Dendritic cell treated with granulocyte-macrophage colony-stimulating factor and Interleukin-4, amounts not matched to agents 40 ng/mL and 50 ng/mL, for 4 days (primary cell): ENCODE measurements around the gene DPRX.

Source experiments
- H3K27ac Mint-ChIP-seq: one replicate; pipeline ENCODE4 v1.8.0; 2022; ENCODE audit warnings: mild to moderate bottlenecking, mixed read lengths
- H3K27me3 Mint-ChIP-seq: one replicate; pipeline ENCODE4 v1.8.0; 2022; ENCODE audit warnings: mild to moderate bottlenecking, mixed read lengths
- H3K36me3 Mint-ChIP-seq: one replicate; pipeline ENCODE4 v1.8.0; 2022; ENCODE audit warnings: low read depth, mixed read lengths
- H3K4me1 Mint-ChIP-seq: one replicate; pipeline ENCODE4 v1.8.0; 2022; ENCODE audit warnings: low read depth, mixed read lengths
- H3K4me3 Mint-ChIP-seq: one replicate; pipeline ENCODE4 v1.8.0; 2022; ENCODE audit warnings: mild to moderate bottlenecking, moderate library complexity, mixed read lengths
- H3K9me3 Mint-ChIP-seq: one replicate; pipeline ENCODE4 v1.8.0; 2022; ENCODE audit warnings: mixed read lengths
- intact Hi-C: fragments of 100-400 bp; cut with micrococcal nuclease; formaldehyde crosslinking; loops from one replicate; pipeline ENCODE4 v1.15.0; 2022

DPRX gene

GRCh38 chr19:53624771-53625545 lies 6.8 kb upstream of the DPRX start:
- H3K27ac Mint-ChIP-seq: no peak overlapping the region
- H3K36me3 Mint-ChIP-seq: no peaks in the 10 kb centered on the region
- H3K9me3 Mint-ChIP-seq: no peaks in the 10 kb centered on the region
- peaks cover 2% of the 10 kb centered on the region for H3K27me3 Mint-ChIP-seq
- peaks cover 8% of the 10 kb centered on the region for H3K4me1 Mint-ChIP-seq
- H3K4me3 Mint-ChIP-seq: no peak overlapping the region
- intact Hi-C loops: no loop called here

GRCh38 chr19:53626486-53626885 lies 5.3 kb upstream of the DPRX start:
- H3K9me3 Mint-ChIP-seq: no peaks in the 10 kb centered on the region
- intact Hi-C loops: no loop called here
- peaks cover 8% of the 10 kb centered on the region for H3K4me1 Mint-ChIP-seq
- no peak overlapping the region for H3K27ac Mint-ChIP-seq
- H3K4me3 Mint-ChIP-seq: no peak overlapping the region
- H3K27me3 Mint-ChIP-seq: peaks cover 2% of the 10 kb centered on the region
- H3K36me3 Mint-ChIP-seq: no peaks in the 10 kb centered on the region

- no peaks in the 10 kb centered on the region for H3K9me3 Mint-ChIP-seq
- peaks cover 6% of the 10 kb centered on the region for H3K4me1 Mint-ChIP-seq
- no peak overlapping the region for H3K4me3 Mint-ChIP-seq
- peaks cover 2% of the 10 kb centered on the region for H3K27me3 Mint-ChIP-seq
- no peaks in the 10 kb centered on the region for H3K36me3 Mint-ChIP-seq
- no peak overlapping the region for H3K27ac Mint-ChIP-seq
- intact Hi-C loops: no loop called here
Observed at GRCh38 chr19:53626976-53627375, 4.8 kb upstream of the DPRX start.

GRCh38 chr19:53634768-53635167 lies 3.0 kb downstream of the DPRX start:
- H3K4me3 Mint-ChIP-seq: no peak overlapping the region
- H3K36me3 Mint-ChIP-seq: no peaks in the 10 kb centered on the region
- intact Hi-C loops: no loop called here
- H3K27ac Mint-ChIP-seq: no peak overlapping the region
- no peaks in the 10 kb centered on the region for H3K4me1 Mint-ChIP-seq
- H3K27me3 Mint-ChIP-seq: no peaks in the 10 kb centered on the region
- H3K9me3 Mint-ChIP-seq: no peaks in the 10 kb centered on the region

GRCh38 chr19:53639471-53639870 lies 7.7 kb downstream of the DPRX start:
- Mint-ChIP-seq H3K27me3 (no peaks in the 10 kb centered on the region), H3K9me3 (no peaks in the 10 kb centered on the region), H3K36me3 (no peaks in the 10 kb centered on the region), H3K27ac (no peak overlapping the region), H3K4me3 (no peak overlapping the region), H3K4me1 (no peaks in the 10 kb centered on the region)
- intact Hi-C loops: no loop called here

- Mint-ChIP-seq H3K27ac (no peak overlapping the region), H3K27me3 (no peaks in the 10 kb centered on the region), H3K9me3 (peaks cover 5% of the 10 kb centered on the region), H3K4me3 (no peak overlapping the region), H3K4me1 (no peaks in the 10 kb centered on the region), H3K36me3 (no peaks in the 10 kb centered on the region)
- intact Hi-C loops: no loop called here
Observed at GRCh38 chr19:53642381-53643099, 10.7 kb downstream of the DPRX start.

GRCh38 chr19:53644061-53644816 lies 12.4 kb downstream of the DPRX start:
- Mint-ChIP-seq H3K4me3 (no peak overlapping the region), H3K36me3 (no peaks in the 10 kb centered on the region), H3K9me3 (peaks cover 20% of the 10 kb centered on the region), H3K27me3 (no peaks in the 10 kb centered on the region), H3K4me1 (no peaks in the 10 kb centered on the region), H3K27ac (no peak overlapping the region)
- intact Hi-C loops: no loop called here

- Mint-ChIP-seq H3K27me3 (no peaks in the 10 kb centered on the region), H3K4me1 (no peaks in the 10 kb centered on the region), H3K27ac (no peak overlapping the region), H3K9me3 (peaks cover 39% of the 10 kb centered on the region), H3K36me3 (no peaks in the 10 kb centered on the region), H3K4me3 (no peak overlapping the region)
- intact Hi-C loops: no loop called here
Observed at GRCh38 chr19:53646144-53646543, 14.3 kb downstream of the DPRX start.

GRCh38 chr19:53647350-53647749 lies 15.6 kb downstream of the DPRX start:
- intact Hi-C loops: no loop called here
- H3K27me3 Mint-ChIP-seq: no peaks in the 10 kb centered on the region
- H3K4me1 Mint-ChIP-seq: no peaks in the 10 kb centered on the region
- H3K36me3 Mint-ChIP-seq: no peaks in the 10 kb centered on the region
- peaks cover 39% of the 10 kb centered on the region for H3K9me3 Mint-ChIP-seq
- no peak overlapping the region for H3K27ac Mint-ChIP-seq
- H3K4me3 Mint-ChIP-seq: no peak overlapping the region

- no peaks in the 10 kb centered on the region for H3K27me3 Mint-ChIP-seq
- H3K4me1 Mint-ChIP-seq: no peaks in the 10 kb centered on the region
- no peak overlapping the region for H3K27ac Mint-ChIP-seq
- H3K9me3 Mint-ChIP-seq: peaks cover 43% of the 10 kb centered on the region
- no peak overlapping the region for H3K4me3 Mint-ChIP-seq
- intact Hi-C loops: no loop called here
- no peaks in the 10 kb centered on the region for H3K36me3 Mint-ChIP-seq
Observed at GRCh38 chr19:53647792-53648191, 16.0 kb downstream of the DPRX start.

- intact Hi-C loops: no loop called here
- Mint-ChIP-seq H3K9me3 (peaks cover 55% of the 10 kb centered on the region), H3K27ac (no peak overlapping the region), H3K27me3 (no peaks in the 10 kb centered on the region), H3K4me3 (no peak overlapping the region), H3K4me1 (no peaks in the 10 kb centered on the region), H3K36me3 (no peaks in the 10 kb centered on the region)
Observed at GRCh38 chr19:53649746-53650593, 18.2 kb downstream of the DPRX start.

GRCh38 chr19:53652476-53652875 lies 20.7 kb downstream of the DPRX start:
- H3K36me3 Mint-ChIP-seq: no peaks in the 10 kb centered on the region
- H3K27ac Mint-ChIP-seq: no peak overlapping the region
- intact Hi-C loops: no loop called here
- H3K4me1 Mint-ChIP-seq: no peaks in the 10 kb centered on the region
- no peaks in the 10 kb centered on the region for H3K27me3 Mint-ChIP-seq
- no peak overlapping the region for H3K4me3 Mint-ChIP-seq
- peaks cover 67% of the 10 kb centered on the region for H3K9me3 Mint-ChIP-seq

- Mint-ChIP-seq H3K27me3 (no peaks in the 10 kb centered on the region), H3K4me1 (no peaks in the 10 kb centered on the region), H3K4me3 (no peak overlapping the region), H3K36me3 (no peaks in the 10 kb centered on the region), H3K9me3 (peaks cover 45% of the 10 kb centered on the region), H3K27ac (no peak overlapping the region)
- intact Hi-C loops: no loop called here
Observed at GRCh38 chr19:53655042-53655665, 23.4 kb downstream of the DPRX start.
